BJ (cell line): Measurements from ENCODE around the gene TMEM19. TPM values are rescaled to one million over a fixed set of nuclear protein-coding genes. Genes with fewer than 3 reads are reported as not detected.

Experiments
- CTCF ChIA-PET: fragments of 350-600 bp; formaldehyde crosslinking; extraction: SDS; loops from one replicate; lab custom pipeline; 2021; ENCODE audit warnings: antibody characterized with exemption, inconsistent platforms; lab: Yijun Ruan, JAX
- POLR2A ChIA-PET: fragments of 300-600 bp; sonication (Branson Sonifier 250); formaldehyde crosslinking; extraction: SDS; loops from one replicate; lab custom pipeline; 2021; ENCODE audit warnings: antibody characterized with exemption; lab: Charles Lee
- DNase-seq: peaks from one replicate; pipeline ENCODE4 v3.0.0-alpha.2; 2011; ENCODE audit warnings: low read depth
- H3K27me3 ChIP-seq: 2 replicates; pipeline ENCODE4 v1.6.0; 2011; ENCODE audit warnings: low read length; ENCODE audit not compliant: control insufficient read depth, insufficient read depth
- H3K36me3 ChIP-seq: 2 replicates; pipeline ENCODE4 v1.5.1; 2011; ENCODE audit warnings: low read length; ENCODE audit not compliant: control insufficient read depth, insufficient read depth
- H3K4me3 ChIP-seq: 2 replicates; pipeline ENCODE4 v1.5.1; 2011; ENCODE audit warnings: low read depth, mild to moderate bottlenecking, control low read depth, low read length
- CTCF ChIP-seq: IDR thresholded peaks from 2 replicates; pipeline ENCODE4 v1.5.1; 2011; ENCODE audit warnings: low read depth, mild to moderate bottlenecking, control low read depth, inconsistent platforms, low read length, moderate library complexity; ENCODE audit not compliant: insufficient read depth
- polyA plus RNA-seq: library from polyadenylated mRNA; depleted of rRNA; stranded (reverse); fragments of >200 nt; gene quantifications from 2 replicates; pipeline ENCODE4 v1.2.3, GENCODE V29; 2011

TMEM19 gene
- polyA plus RNA-seq, 1 experiment = 18.4 TPM

GRCh38 chr12:71655907-71656306 is 30.0 kb upstream of the TMEM19 start:
- no peak for TF ChIP-seq CTCF
- no peak overlapping the region for H3K4me3 ChIP-seq
- DNase-seq = no peak
- no peaks in the 10 kb centered on the region for H3K27me3 ChIP-seq
- POLR2A ChIA-PET = no interaction called here
- H3K36me3 ChIP-seq = peaks cover 1% of the 10 kb centered on the region
- CTCF ChIA-PET = interaction anchor here (1.0 kb wide), 1 partner anchor 19 kb away, joined by 3 read pairs; no protein-coding TSS in a partner anchor

GRCh38 chr12:71656740-71657139 is 29.1 kb upstream of the TMEM19 start:
- peaks cover 1% of the 10 kb centered on the region for H3K36me3 ChIP-seq
- DNase-seq = no peak

GRCh38 chr12:71661977-71662530 is 23.8 kb upstream of the TMEM19 start:
- no peak for DNase-seq
- Histone ChIP-seq H3K4me3 (peak overlapping the region; percentile 65), H3K36me3 (no peaks in the 10 kb centered on the region; the same call in 1 of the 2 replicates), H3K27me3 (no peaks in the 10 kb centered on the region)
- ChIA-PET POLR2A (no interaction called here), CTCF (no interaction called here)
- no peak for TF ChIP-seq CTCF

More at GRCh38 chr12:71656740-71657139, 29.1 kb upstream of the TMEM19 start:
- TF ChIP-seq CTCF = no peak
- CTCF ChIA-PET = interaction anchor here (0.6 to 1.0 kb wide), 2 partner anchors 23 to 90 kb away, joined by 3 to 4 read pairs; no protein-coding TSS in a partner anchor
- Histone ChIP-seq H3K27me3 (no peaks in the 10 kb centered on the region), H3K4me3 (no peak overlapping the region)
- POLR2A ChIA-PET = no interaction called here

GRCh38 chr12:71662849-71663560 is 22.9 kb upstream of the TMEM19 start:
- POLR2A ChIA-PET = interaction anchor here (0.7 to 1.0 kb wide), 2 partner anchors 23 kb away, joined by 3 read pairs; partner anchors contain the start of gene TMEM19
- H3K27me3 ChIP-seq = no peaks in the 10 kb centered on the region
- no peaks in the 10 kb centered on the region for H3K36me3 ChIP-seq
- TF ChIP-seq CTCF = no peak
- H3K4me3 ChIP-seq = peak overlapping the region; percentile 65
- DNase-seq = no peak
- CTCF ChIA-PET = interaction anchor here (1.0 to 2.3 kb wide), 3 partner anchors 23 to 34 kb away, joined by 3 to 7 read pairs (median 6); partner anchors contain the start of gene TMEM19
